ENCODE results near the gene TFB2M. TPM values are rescaled to one million over a fixed set of nuclear protein-coding genes. Genes with fewer than 3 reads are reported as not detected.
"Not testable (repeated sequence)": the region's sequence is repeated elsewhere in the genome, so short reads cannot be mapped to it uniquely, and the experiment has no call there.

Gene TFB2M
- total RNA-seq, 2 experiments from 2014 or later = 7.2 to 13.9 TPM

GRCh38 chr1:246577082-246577719, 11.1 kb upstream of the TFB2M start:
- no peaks in the 10 kb centered on the region for H3K9me3 Mint-ChIP-seq (ENCODE audit: low read depth)
- no peak for DNase-seq
- CTCF ChIA-PET = no interaction called here
- ATAC-seq = no peak
- peaks cover 27% of the 10 kb centered on the region for H3K4me1 Mint-ChIP-seq
- H3K27me3 Mint-ChIP-seq = no peaks in the 10 kb centered on the region
- H3K4me3 Mint-ChIP-seq = no peak overlapping the region
- H3K36me3 Mint-ChIP-seq = peaks cover 19% of the 10 kb centered on the region
- no peak overlapping the region for H3K27ac Mint-ChIP-seq

GRCh38 chr1:246576709-246577032, 10.6 kb upstream of the TFB2M start:
- peaks cover 27% of the 10 kb centered on the region for H3K4me1 Mint-ChIP-seq
- H3K4me3 Mint-ChIP-seq = no peak overlapping the region
- peaks cover 19% of the 10 kb centered on the region for H3K36me3 Mint-ChIP-seq
- no peaks in the 10 kb centered on the region for H3K27me3 Mint-ChIP-seq
- ATAC-seq = no peak
- H3K9me3 Mint-ChIP-seq (ENCODE audit: low read depth) = no peaks in the 10 kb centered on the region
- no peak overlapping the region for H3K27ac Mint-ChIP-seq
- no peak for DNase-seq
- CTCF ChIA-PET = no interaction called here

- no peaks in the 10 kb centered on the region for H3K9me3 Mint-ChIP-seq (ENCODE audit: low read depth)
- peaks cover 44% of the 10 kb centered on the region for H3K4me1 Mint-ChIP-seq
Observed at GRCh38 chr1:246573491-246573890, 7.4 kb upstream of the TFB2M start.

GRCh38 chr1:246572785-246573184, 6.7 kb upstream of the TFB2M start:
- peak overlapping the region; percentile 19 for H3K27ac Mint-ChIP-seq

More at GRCh38 chr1:246573491-246573890, 7.4 kb upstream of the TFB2M start:
- no peak for ATAC-seq
- H3K4me3 Mint-ChIP-seq = no peak overlapping the region
- H3K36me3 Mint-ChIP-seq = peaks cover 25% of the 10 kb centered on the region
- no peak overlapping the region for H3K27ac Mint-ChIP-seq
- CTCF ChIA-PET = no interaction called here
- DNase-seq = no peak
- H3K27me3 Mint-ChIP-seq = no peaks in the 10 kb centered on the region

GRCh38 chr1:246571953-246572352, 5.9 kb upstream of the TFB2M start:
- H3K9me3 Mint-ChIP-seq (ENCODE audit: low read depth) = no peaks in the 10 kb centered on the region

More at GRCh38 chr1:246572785-246573184, 6.7 kb upstream of the TFB2M start:
- DNase-seq (no peak), ATAC-seq (no peak)
- Mint-ChIP-seq H3K27me3 (no peaks in the 10 kb centered on the region), H3K4me3 (no peak overlapping the region), H3K4me1 (peaks cover 48% of the 10 kb centered on the region), H3K36me3 (peaks cover 24% of the 10 kb centered on the region), H3K9me3 (ENCODE audit: low read depth) (no peaks in the 10 kb centered on the region)
- CTCF ChIA-PET = no interaction called here

GRCh38 chr1:246571309-246571708, 5.2 kb upstream of the TFB2M start:
- Mint-ChIP-seq H3K27ac (peak overlapping the region; percentile 74), H3K4me1 (peaks cover 42% of the 10 kb centered on the region), H3K36me3 (peaks cover 18% of the 10 kb centered on the region)
- not testable (repeated sequence) for H3K27me3 Mint-ChIP-seq; H3K4me3 Mint-ChIP-seq; DNase-seq; ATAC-seq; H3K9me3 Mint-ChIP-seq (ENCODE audit: low read depth)
- CTCF ChIA-PET = interaction anchor here (1.3 kb wide), 1 partner anchor 64 kb away, joined by 4 read pairs; the partner anchor contains the start of gene SMYD3

More at GRCh38 chr1:246571953-246572352, 5.9 kb upstream of the TFB2M start:
- DNase-seq (no peak), ATAC-seq (no peak)
- H3K36me3 Mint-ChIP-seq = peaks cover 19% of the 10 kb centered on the region
- no peak overlapping the region for H3K4me3 Mint-ChIP-seq
- CTCF ChIA-PET = no interaction called here
- no peak overlapping the region for H3K27ac Mint-ChIP-seq
- H3K27me3 Mint-ChIP-seq = no peaks in the 10 kb centered on the region
- peaks cover 47% of the 10 kb centered on the region for H3K4me1 Mint-ChIP-seq

- ATAC-seq (peak; percentile 13), DNase-seq (peak; percentile 44)
- Mint-ChIP-seq H3K27me3 (no peaks in the 10 kb centered on the region), H3K9me3 (ENCODE audit: low read depth) (no peaks in the 10 kb centered on the region), H3K36me3 (peaks cover 11% of the 10 kb centered on the region), H3K4me3 (peak overlapping the region; percentile 57), H3K4me1 (peaks cover 46% of the 10 kb centered on the region), H3K27ac (peak overlapping the region; percentile 90)
- CTCF ChIA-PET = interaction anchor here (1.3 to 1.5 kb wide), 3 partner anchors 9 to 62 kb away, joined by 3 to 4 read pairs (median 3); partner anchors contain the start of gene SMYD3
Observed at GRCh38 chr1:246569248-246570238, 3.5 kb upstream of the TFB2M start.

GRCh38 chr1:246567646-246568235, 1.7 kb upstream of the TFB2M start:
- DNase-seq = no peak
- Mint-ChIP-seq H3K4me1 (peaks cover 50% of the 10 kb centered on the region), H3K9me3 (ENCODE audit: low read depth) (no peaks in the 10 kb centered on the region), H3K36me3 (peaks cover 8% of the 10 kb centered on the region), H3K4me3 (peak overlapping the region; percentile 97), H3K27me3 (no peaks in the 10 kb centered on the region), H3K27ac (peak overlapping the region; percentile 98)
- CTCF ChIA-PET = interaction anchor here (1.7 kb wide), 1 partner anchor 41 kb away, joined by 4 read pairs; no protein-coding TSS in a partner anchor
- ATAC-seq = no peak

- Mint-ChIP-seq H3K4me1 (peaks cover 49% of the 10 kb centered on the region), H3K27me3 (no peaks in the 10 kb centered on the region), H3K9me3 (ENCODE audit: low read depth) (no peaks in the 10 kb centered on the region), H3K27ac (peak overlapping the region; percentile 98), H3K36me3 (peaks cover 8% of the 10 kb centered on the region), H3K4me3 (peak overlapping the region; percentile 97)
- ATAC-seq (peak; percentile 14), DNase-seq (no peak)
- CTCF ChIA-PET = interaction anchor here (1.4 to 1.8 kb wide), 3 partner anchors 8 to 74 kb away, joined by 3 to 5 read pairs (median 4); no protein-coding TSS in a partner anchor
Observed at GRCh38 chr1:246566813-246567645, 968 bp upstream of the TFB2M start.

- Mint-ChIP-seq H3K27ac (peak overlapping the region; percentile 98), H3K9me3 (ENCODE audit: low read depth) (no peaks in the 10 kb centered on the region), H3K4me1 (peaks cover 44% of the 10 kb centered on the region), H3K27me3 (no peaks in the 10 kb centered on the region), H3K36me3 (peaks cover 7% of the 10 kb centered on the region), H3K4me3 (peak overlapping the region; percentile 97)
- CTCF ChIA-PET = interaction anchor here (1.4 to 1.8 kb wide), 3 partner anchors 10 to 72 kb away, joined by 3 to 5 read pairs (median 4); no protein-coding TSS in a partner anchor
- ATAC-seq (peak; percentile 2), DNase-seq (no peak)
Observed at GRCh38 chr1:246565751-246566127, 322 bp downstream of the TFB2M start.

GRCh38 chr1:246564839-246565750, 966 bp downstream of the TFB2M start:
- Mint-ChIP-seq H3K9me3 (ENCODE audit: low read depth) (no peaks in the 10 kb centered on the region), H3K27ac (peak overlapping the region; percentile 98), H3K36me3 (peaks cover 5% of the 10 kb centered on the region), H3K4me1 (peaks cover 40% of the 10 kb centered on the region), H3K27me3 (no peaks in the 10 kb centered on the region), H3K4me3 (peak overlapping the region; percentile 97)
- CTCF ChIA-PET = interaction anchor here (1.8 kb wide), 2 partner anchors 37 to 72 kb away, joined by 4 to 5 read pairs; no protein-coding TSS in a partner anchor
- DNase-seq (no peak), ATAC-seq (no peak)

GRCh38 chr1:246560833-246561232, 5.2 kb downstream of the TFB2M start:
- H3K27ac Mint-ChIP-seq; DNase-seq; H3K9me3 Mint-ChIP-seq (ENCODE audit: low read depth); ATAC-seq; H3K4me3 Mint-ChIP-seq; H3K27me3 Mint-ChIP-seq; CTCF ChIA-PET: not testable (repeated sequence)
- Mint-ChIP-seq H3K36me3 (peaks cover 18% of the 10 kb centered on the region), H3K4me1 (peaks cover 18% of the 10 kb centered on the region)

Data from activated CD8-positive, alpha-beta memory T cell treated with anti-CD3 and anti-CD28 coated beads, Interleukin-2, amount 10 ng/mL, durations not matched to agents 7 days and 5 days (primary cell).